Sigmoid colon (tissue), 7 donors: ENCODE measurements around the gene ACOXL. TPM values are rescaled to one million over a fixed set of nuclear protein-coding genes. Genes with fewer than 3 reads are reported as not detected.

Experiments
- DNase-seq: peaks from one replicate; pipeline ENCODE4 v3.0.0-alpha.2; 2019
- H3K27ac ChIP-seq, 4 donors: fragments of 200-600 bp; sonication (generic); one replicate each; pipeline ENCODE4 v1.5.1; 2016 to 2019; ENCODE audit warnings: mild to moderate bottlenecking in 1 of 4
- H3K27me3 ChIP-seq, 3 donors: fragments of 200-600 bp; sonication (generic); one replicate each; pipeline ENCODE4 v1.5.1; 2019; ENCODE audit warnings: mild to moderate bottlenecking in 1 of 3
- H3K36me3 ChIP-seq, 4 donors: fragments of 200-600 bp; sonication (generic); one replicate each; pipeline ENCODE4 v1.5.1; 2016 to 2019
- H3K4me1 ChIP-seq, 4 donors: fragments of 200-600 bp; sonication (generic); one replicate each; pipeline ENCODE4 v1.5.1; 2017 to 2019
- H3K4me3 ChIP-seq, 4 donors: fragments of 200-600 bp; sonication (generic); one replicate each; pipeline ENCODE4 v1.5.1; 2017 to 2019; ENCODE audit warnings: mild to moderate bottlenecking in 2 of 4, moderate library complexity in 1 of 4
- H3K9me3 ChIP-seq, 4 donors: fragments of 200-600 bp in 3 of 4; sonication (generic) in 3 of 4; one replicate each; pipeline versions ENCODE4 v1.5.1 to v1.6.1; 2013 to 2019
- EP300 ChIP-seq, 4 donors: sonication (generic); formaldehyde crosslinking; IDR thresholded peaks; one replicate each; pipeline ENCODE4 v1.6.1; 2017; ENCODE audit warnings: antibody characterized with exemption in 4 of 4
- POLR2A ChIP-seq, 2 donors: fragments of 450-650 bp; IDR thresholded peaks; one replicate each; pipeline ENCODE4 v1.6.1; 2016; ENCODE audit warnings: antibody characterized with exemption in 2 of 2, mild to moderate bottlenecking in 2 of 2, moderate library complexity in 2 of 2
- POLR2AphosphoS5 ChIP-seq, 4 donors: sonication (generic); formaldehyde crosslinking; IDR thresholded peaks; one replicate each; pipeline ENCODE4 v1.6.1; 2017; ENCODE audit warnings: antibody characterized with exemption in 4 of 4
- WGBS, 2 donors: extraction: QIAGEN DNeasy Blood & Tissue Kit; methylation state at CpG; one replicate each; pipeline ENCODE4 v1.1.7; 2013; 5-methylcytosine and 5-hydroxymethylcytosine counted together
- intact Hi-C: fragments of 100-400 bp; cut with DNase I; formaldehyde crosslinking; loops from one replicate; pipeline ENCODE4 v1.15.1; 2023
- polyA plus RNA-seq, 3 donors: library from polyadenylated mRNA; stranded (reverse); fragments of 200-250 nt; gene quantifications; one replicate each; pipeline ENCODE4 v1.2.3, GENCODE V29; 2013
- total RNA-seq, 4 donors: library from RNA; depleted of rRNA; stranded (reverse); fragments of >200 nt; gene quantifications; one replicate each; pipeline ENCODE4 v1.1.0, GENCODE V29; 2016
- TF ChIP-seq, protein P1 (sequence below), 4 experiments: fragments of 450-650 bp in 3 of 4; fragments of 200-600 bp in 1 of 4; IDR thresholded peaks; one replicate each; pipeline ENCODE4 v1.5.1; 2016 to 2019; ENCODE audit warnings: antibody characterized with exemption in 4 of 4, mild to moderate bottlenecking in 3 of 4, moderate library complexity in 2 of 4
- donor health status: healthy with polysubstance abuse.
- donor health status: Bipolar disorder and iron deficiency.
- donor health status: healthy.

Gene ACOXL
- total and polyA plus RNA-seq, 7 donors: 0.45 TPM; not detected in 6

DNA sequence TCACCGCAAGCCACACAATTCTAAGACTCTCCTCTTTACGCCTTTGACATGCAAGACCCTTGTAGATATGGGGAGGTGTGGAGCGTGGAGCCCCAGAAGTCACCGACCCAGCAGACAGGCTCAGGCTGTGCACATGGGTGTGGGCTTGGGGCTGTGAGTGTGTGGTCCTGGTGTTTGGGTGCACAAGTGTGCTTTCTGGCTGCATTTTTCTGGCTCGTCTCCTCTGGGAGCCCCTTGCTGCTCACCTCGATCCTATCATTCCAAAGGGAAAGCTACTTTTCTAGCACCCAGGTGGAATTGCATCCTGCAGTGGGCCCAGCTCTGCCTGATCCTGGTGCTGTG is 143.0 kb downstream of the ACOXL start:
- Histone ChIP-seq H3K27ac (no peak overlapping the region), H3K36me3 (no peaks in the 10 kb centered on the region), H3K9me3 (no peaks in the 10 kb centered on the region), H3K27me3 (no peaks in the 10 kb centered on the region), H3K4me3 (no peak overlapping the region), H3K4me1 (no peaks in the 10 kb centered on the region)
- no peak for DNase-seq
- intact Hi-C loops: no loop called here
- no peak for TF ChIP-seq POLR2AphosphoS5 (IDR thresholded peaks at IDR 0.05)
- TF ChIP-seq EP300 (IDR thresholded peaks at IDR 0.05): no peak
- TF ChIP-seq, protein P1, sequence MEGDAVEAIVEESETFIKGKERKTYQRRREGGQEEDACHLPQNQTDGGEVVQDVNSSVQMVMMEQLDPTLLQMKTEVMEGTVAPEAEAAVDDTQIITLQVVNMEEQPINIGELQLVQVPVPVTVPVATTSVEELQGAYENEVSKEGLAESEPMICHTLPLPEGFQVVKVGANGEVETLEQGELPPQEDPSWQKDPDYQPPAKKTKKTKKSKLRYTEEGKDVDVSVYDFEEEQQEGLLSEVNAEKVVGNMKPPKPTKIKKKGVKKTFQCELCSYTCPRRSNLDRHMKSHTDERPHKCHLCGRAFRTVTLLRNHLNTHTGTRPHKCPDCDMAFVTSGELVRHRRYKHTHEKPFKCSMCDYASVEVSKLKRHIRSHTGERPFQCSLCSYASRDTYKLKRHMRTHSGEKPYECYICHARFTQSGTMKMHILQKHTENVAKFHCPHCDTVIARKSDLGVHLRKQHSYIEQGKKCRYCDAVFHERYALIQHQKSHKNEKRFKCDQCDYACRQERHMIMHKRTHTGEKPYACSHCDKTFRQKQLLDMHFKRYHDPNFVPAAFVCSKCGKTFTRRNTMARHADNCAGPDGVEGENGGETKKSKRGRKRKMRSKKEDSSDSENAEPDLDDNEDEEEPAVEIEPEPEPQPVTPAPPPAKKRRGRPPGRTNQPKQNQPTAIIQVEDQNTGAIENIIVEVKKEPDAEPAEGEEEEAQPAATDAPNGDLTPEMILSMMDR (IDR thresholded peaks at IDR 0.05): no peak
- no peak for TF ChIP-seq POLR2A (IDR thresholded peaks at IDR 0.05)
- WGBS, 2 donors: 89 to 94% methylated on average over 6 of the region's 6 CpGs

DNA sequence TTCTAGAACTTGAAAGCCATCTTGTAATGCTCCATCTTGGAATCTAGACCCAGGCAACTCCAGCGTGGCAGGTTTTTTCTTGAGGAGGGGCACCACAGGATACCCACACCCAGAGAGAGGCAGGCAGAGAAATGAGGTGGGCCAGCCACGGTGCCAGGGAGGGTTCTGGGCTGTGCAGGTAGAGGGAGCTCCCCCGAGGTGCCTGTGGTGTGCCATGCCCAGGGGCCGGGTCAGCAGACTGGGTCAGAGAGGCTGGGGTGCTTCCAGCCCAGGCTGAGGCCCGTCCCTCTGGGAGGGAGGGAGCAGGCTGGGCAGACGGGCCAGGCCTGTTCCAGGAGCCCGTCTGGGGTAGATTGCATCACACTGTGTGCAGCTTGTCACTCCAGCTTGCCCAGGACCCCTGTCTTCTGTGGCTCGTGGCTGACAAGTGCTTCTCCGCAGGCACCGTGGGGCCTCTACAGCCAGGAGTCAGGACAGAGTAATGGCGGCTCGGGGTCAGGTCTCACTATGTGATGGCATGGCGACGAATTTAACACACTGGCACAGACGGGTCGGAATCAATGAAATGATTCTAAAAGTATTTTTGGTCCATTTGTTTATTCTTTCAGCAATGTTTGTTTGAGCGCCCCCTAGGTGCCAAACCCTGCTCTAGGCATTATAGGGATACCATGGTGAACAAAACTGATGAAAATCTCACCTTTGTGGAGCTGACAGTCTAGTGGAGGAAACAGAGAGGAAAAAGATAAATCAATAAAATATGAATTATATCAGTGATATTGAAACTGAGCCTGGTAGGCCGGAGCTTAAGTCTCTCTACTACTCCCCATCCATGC is 144.0 kb downstream of the ACOXL start:
- WGBS, 2 donors: 92 to 93% methylated on average over 18 of the region's 18 CpGs
- H3K36me3 ChIP-seq: no peaks in the 10 kb centered on the region
- no peaks in the 10 kb centered on the region for H3K4me1 ChIP-seq
- DNase-seq: no peak
- no peaks in the 10 kb centered on the region for H3K27me3 ChIP-seq
- H3K9me3 ChIP-seq: no peaks in the 10 kb centered on the region
- H3K27ac ChIP-seq: no peak overlapping the region
- TF ChIP-seq POLR2AphosphoS5 (IDR thresholded peaks at IDR 0.05) (no peak), EP300 (IDR thresholded peaks at IDR 0.05) (no peak), POLR2A (IDR thresholded peaks at IDR 0.05) (no peak)
- TF ChIP-seq, protein P1 (IDR thresholded peaks at IDR 0.05): no peak
- intact Hi-C loops: no loop called here
- no peak overlapping the region for H3K4me3 ChIP-seq

- 46 to 75% methylated on average over 18 of the region's 18 CpGs for WGBS, 2 donors
These were observed 144.9 kb downstream of the ACOXL start for GRCh38 chr2:110877031-110877827.

GRCh38 chr2:110878150-110878549 is 145.8 kb downstream of the ACOXL start:
- TF ChIP-seq, protein P1 (IDR thresholded peaks at IDR 0.05): no peak
- no peak for TF ChIP-seq EP300 (IDR thresholded peaks at IDR 0.05)
- no peak for TF ChIP-seq POLR2A (IDR thresholded peaks at IDR 0.05)
- no peak for TF ChIP-seq POLR2AphosphoS5 (IDR thresholded peaks at IDR 0.05)
- WGBS, 2 donors: 94 to 96% methylated on average over 3 of the region's 3 CpGs
- DNase-seq: no peak
- Histone ChIP-seq H3K27me3 (no peaks in the 10 kb centered on the region), H3K27ac (no peak overlapping the region), H3K36me3 (no peaks in the 10 kb centered on the region), H3K4me3 (no peak overlapping the region), H3K4me1 (no peaks in the 10 kb centered on the region), H3K9me3 (no peaks in the 10 kb centered on the region)
- intact Hi-C loops: no loop called here

More at GRCh38 chr2:110877031-110877827, 144.9 kb downstream of the ACOXL start:
- Histone ChIP-seq H3K9me3 (no peaks in the 10 kb centered on the region), H3K27ac (no peak overlapping the region), H3K4me1 (no peaks in the 10 kb centered on the region), H3K4me3 (no peak overlapping the region), H3K27me3 (no peaks in the 10 kb centered on the region), H3K36me3 (no peaks in the 10 kb centered on the region)
- intact Hi-C loops: no loop called here
- no peak for TF ChIP-seq EP300 (IDR thresholded peaks at IDR 0.05)
- no peak for TF ChIP-seq POLR2A (IDR thresholded peaks at IDR 0.05)
- TF ChIP-seq, protein P1 (IDR thresholded peaks at IDR 0.05): no peak
- TF ChIP-seq POLR2AphosphoS5 (IDR thresholded peaks at IDR 0.05): no peak
- no peak for DNase-seq
